Measurements from ENCODE around the gene NOP53. TPM values are rescaled to one million over a fixed set of nuclear protein-coding genes. Genes with fewer than 3 reads are reported as not detected.

Gene NOP53
- total and polyA plus RNA-seq, 2 of the 13 experiments (the other 11 are each of a cell fraction or from before 2014, with no cell fraction given) = 53.9 to 141 TPM

DNA sequence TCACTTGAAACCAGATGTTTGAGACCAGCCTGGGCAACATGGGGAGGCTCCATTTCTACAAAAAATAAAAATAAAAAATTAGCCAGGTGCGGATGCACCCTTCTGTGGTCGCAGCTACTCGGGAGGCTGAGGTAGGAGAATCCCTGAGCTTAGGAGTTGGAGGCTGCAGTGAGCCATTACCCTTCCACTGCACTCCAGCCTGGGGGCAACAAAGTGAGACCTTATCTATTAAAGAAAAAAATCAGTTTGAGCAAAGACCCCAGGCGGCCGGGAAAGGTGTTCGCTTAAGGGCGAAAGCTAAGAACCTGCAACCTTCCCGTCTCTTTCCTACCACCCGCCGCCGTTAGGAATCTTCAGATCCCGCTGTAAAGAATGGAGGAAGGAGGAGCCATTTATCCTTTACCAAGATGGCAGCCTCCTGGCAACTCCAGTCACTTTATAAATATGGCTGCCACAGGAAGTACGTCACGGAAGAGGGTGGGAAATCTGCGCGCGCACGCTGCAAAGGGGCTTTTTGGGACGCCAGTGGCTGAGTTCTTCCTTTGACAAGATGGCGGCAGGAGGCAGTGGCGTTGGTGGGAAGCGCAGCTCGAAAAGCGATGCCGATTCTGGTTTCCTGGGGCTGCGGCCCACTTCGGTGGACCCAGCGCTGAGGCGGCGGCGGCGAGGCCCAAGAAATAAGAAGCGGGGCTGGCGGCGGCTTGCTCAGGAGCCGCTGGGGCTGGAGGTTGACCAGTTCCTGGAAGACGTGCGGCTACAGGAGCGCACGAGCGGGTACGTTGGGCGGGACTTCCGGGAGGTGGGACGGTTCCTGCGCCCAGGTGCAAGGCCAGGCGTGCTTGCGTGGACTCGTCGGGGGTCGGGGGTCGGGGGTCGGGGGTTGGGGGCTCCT is at the start of gene NOP53 (continued):
- TF ChIP-seq, protein P1, sequence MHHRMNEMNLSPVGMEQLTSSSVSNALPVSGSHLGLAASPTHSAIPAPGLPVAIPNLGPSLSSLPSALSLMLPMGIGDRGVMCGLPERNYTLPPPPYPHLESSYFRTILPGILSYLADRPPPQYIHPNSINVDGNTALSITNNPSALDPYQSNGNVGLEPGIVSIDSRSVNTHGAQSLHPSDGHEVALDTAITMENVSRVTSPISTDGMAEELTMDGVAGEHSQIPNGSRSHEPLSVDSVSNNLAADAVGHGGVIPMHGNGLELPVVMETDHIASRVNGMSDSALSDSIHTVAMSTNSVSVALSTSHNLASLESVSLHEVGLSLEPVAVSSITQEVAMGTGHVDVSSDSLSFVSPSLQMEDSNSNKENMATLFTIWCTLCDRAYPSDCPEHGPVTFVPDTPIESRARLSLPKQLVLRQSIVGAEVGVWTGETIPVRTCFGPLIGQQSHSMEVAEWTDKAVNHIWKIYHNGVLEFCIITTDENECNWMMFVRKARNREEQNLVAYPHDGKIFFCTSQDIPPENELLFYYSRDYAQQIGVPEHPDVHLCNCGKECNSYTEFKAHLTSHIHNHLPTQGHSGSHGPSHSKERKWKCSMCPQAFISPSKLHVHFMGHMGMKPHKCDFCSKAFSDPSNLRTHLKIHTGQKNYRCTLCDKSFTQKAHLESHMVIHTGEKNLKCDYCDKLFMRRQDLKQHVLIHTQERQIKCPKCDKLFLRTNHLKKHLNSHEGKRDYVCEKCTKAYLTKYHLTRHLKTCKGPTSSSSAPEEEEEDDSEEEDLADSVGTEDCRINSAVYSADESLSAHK (CRISPR knock-in tag; IDR thresholded peaks at IDR 0.05; ENCODE audit: borderline replicate concordance) = no peak
- TF ChIP-seq CHD4 (IDR thresholded peaks at IDR 0.05; ENCODE audit: borderline replicate concordance, low read length) (peak; percentile 34), ZFYVE20 (CRISPR knock-in tag; IDR thresholded peaks at IDR 0.05; ENCODE audit: borderline replicate concordance, low read depth) (no peak), RARG (CRISPR knock-in tag; IDR thresholded peaks at IDR 0.05; ENCODE audit: low read depth) (no peak), KAT2B (IDR thresholded peaks at IDR 0.05; ENCODE audit: borderline replicate concordance, low read depth, low read length) (no peak), GATA4 (IDR thresholded peaks at IDR 0.05; ENCODE audit: borderline replicate concordance, low read depth) (peak; percentile 26; the same call in 1 of the 2 replicates), BHLHE40 (IDR thresholded peaks at IDR 0.05; ENCODE audit: low read length) (peak; percentile 24; the same call in 1 of the 2 replicates)
- TF ChIP-seq, protein P2, sequence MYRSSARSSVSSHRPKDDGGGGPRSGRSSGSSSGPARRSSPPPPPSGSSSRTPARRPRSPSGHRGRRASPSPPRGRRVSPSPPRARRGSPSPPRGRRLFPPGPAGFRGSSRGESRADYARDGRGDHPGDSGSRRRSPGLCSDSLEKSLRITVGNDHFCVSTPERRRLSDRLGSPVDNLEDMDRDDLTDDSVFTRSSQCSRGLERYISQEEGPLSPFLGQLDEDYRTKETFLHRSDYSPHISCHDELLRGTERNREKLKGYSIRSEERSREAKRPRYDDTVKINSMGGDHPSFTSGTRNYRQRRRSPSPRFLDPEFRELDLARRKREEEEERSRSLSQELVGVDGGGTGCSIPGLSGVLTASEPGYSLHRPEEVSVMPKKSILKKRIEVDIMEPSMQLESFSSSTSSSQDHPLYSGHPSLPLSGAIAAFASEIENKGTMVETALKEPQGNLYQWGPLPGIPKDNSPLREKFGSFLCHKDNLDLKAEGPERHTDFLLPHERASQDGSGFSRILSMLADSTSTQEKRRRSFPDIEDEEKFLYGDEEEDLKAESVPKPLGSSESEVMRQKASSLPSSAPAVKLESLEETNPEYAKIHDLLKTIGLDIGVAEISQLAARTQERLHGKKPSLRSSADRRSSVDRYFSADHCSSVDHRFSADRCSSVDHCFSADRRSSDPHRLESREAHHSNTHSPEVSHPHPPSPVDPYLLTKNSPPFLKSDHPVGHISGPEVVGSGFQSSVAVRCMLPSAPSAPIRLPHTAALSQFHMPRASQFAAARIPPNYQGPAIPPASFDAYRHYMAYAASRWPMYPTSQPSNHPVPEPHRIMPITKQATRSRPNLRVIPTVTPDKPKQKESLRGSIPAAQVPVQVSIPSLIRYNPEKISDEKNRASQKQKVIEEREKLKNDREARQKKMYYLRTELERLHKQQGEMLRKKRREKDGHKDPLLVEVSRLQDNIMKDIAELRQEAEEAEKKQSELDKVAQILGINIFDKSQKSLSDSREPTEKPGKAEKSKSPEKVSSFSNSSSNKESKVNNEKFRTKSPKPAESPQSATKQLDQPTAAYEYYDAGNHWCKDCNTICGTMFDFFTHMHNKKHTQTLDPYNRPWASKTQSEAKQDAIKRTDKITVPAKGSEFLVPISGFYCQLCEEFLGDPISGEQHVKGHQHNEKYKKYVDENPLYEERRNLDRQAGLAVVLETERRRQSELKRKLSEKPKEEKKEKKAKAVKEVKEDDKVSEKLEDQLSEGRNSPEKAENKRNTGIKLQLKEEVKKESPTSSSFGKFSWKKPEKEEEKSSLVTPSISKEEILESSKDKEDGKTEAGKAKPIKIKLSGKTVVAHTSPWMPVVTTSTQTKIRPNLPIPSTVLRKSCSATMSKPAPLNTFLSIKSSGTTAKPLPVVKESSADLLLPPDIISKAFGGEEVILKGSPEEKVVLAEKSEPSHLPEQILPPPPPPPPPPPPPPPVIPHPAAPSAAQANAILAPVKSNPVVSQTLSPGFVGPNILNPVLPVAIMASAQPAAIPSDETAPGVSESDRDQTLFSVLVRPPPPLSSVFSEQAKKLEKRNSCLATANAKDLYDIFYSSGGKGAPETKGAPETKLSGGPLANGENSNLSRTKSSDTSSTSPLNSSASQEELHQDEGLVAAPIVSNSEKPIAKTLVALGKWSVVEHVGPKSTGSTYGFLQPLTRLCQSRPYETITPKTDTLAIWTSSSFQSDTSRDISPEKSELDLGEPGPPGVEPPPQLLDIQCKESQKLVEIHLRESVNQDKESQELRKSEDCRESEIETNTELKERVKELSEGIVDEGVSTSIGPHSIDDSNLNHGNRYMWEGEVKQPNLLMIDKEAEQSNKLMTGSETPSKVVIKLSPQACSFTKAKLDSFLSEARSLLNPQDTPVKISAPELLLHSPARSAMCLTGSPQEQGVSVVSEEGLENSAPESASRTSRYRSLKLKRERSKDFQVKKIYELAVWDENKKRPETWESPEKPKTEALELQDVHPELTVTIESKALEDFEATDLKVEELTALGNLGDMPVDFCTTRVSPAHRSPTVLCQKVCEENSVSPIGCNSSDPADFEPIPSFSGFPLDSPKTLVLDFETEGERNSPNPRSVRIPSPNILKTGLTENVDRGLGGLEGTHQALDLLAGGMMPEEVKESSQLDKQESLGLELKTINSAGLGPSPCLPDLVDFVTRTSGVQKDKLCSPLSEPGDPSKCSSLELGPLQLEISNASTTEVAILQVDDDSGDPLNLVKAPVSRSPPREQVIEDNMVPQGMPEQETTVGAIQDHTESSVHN (CRISPR knock-in tag; IDR thresholded peaks at IDR 0.05) = no peak
- TF ChIP-seq, protein P3, sequence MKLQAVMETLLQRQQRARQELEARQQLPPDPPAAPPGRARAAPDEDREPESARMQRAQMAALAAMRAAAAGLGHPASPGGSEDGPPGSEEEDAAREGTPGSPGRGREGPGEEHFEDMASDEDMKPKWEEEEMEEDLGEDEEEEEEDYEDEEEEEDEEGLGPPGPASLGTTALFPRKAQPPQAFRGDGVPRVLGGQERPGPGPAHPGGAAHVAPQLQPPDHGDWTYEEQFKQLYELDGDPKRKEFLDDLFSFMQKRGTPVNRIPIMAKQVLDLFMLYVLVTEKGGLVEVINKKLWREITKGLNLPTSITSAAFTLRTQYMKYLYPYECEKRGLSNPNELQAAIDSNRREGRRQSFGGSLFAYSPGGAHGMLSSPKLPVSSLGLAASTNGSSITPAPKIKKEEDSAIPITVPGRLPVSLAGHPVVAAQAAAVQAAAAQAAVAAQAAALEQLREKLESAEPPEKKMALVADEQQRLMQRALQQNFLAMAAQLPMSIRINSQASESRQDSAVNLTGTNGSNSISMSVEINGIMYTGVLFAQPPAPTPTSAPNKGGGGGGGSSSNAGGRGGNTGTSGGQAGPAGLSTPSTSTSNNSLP (IDR thresholded peaks at IDR 0.05; ENCODE audit: low read depth, low read length) = no peak
- TF ChIP-seq, protein P4, sequence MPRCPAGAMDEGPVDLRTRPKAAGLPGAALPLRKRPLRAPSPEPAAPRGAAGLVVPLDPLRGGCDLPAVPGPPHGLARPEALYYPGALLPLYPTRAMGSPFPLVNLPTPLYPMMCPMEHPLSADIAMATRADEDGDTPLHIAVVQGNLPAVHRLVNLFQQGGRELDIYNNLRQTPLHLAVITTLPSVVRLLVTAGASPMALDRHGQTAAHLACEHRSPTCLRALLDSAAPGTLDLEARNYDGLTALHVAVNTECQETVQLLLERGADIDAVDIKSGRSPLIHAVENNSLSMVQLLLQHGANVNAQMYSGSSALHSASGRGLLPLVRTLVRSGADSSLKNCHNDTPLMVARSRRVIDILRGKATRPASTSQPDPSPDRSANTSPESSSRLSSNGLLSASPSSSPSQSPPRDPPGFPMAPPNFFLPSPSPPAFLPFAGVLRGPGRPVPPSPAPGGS (CRISPR knock-in tag; IDR thresholded peaks at IDR 0.05) = no peak
- TF ChIP-seq, protein P5, sequence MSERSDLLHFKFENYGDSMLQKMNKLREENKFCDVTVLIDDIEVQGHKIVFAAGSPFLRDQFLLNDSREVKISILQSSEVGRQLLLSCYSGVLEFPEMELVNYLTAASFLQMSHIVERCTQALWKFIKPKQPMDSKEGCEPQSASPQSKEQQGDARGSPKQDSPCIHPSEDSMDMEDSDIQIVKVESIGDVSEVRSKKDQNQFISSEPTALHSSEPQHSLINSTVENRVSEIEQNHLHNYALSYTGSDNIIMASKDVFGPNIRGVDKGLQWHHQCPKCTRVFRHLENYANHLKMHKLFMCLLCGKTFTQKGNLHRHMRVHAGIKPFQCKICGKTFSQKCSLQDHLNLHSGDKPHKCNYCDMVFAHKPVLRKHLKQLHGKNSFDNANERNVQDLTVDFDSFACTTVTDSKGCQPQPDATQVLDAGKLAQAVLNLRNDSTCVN (CRISPR knock-in tag; IDR thresholded peaks at IDR 0.05; ENCODE audit: borderline replicate concordance) = 0 out of 2 replicates have a peak, but pooled peaks have one; percentile 27
